Measurements from ENCODE around the gene CCDC61. TPM values are rescaled to one million over a fixed set of nuclear protein-coding genes. Genes with fewer than 3 reads are reported as not detected.

The CCDC61 gene
- polyA plus RNA-seq, 3 donors = 4.3 to 8.8 (median 6.1) TPM

GRCh38 chr19:45976178-45976577 is 19.1 kb upstream of the CCDC61 start:
- Histone ChIP-seq H3K4me3 (replicated peaks in 1 of 3; ENCODE audit: low read depth in 2 of 3, low read length in 3 of 3) (no peak overlapping the region), H3K27ac (ENCODE audit: low read depth in 1 of 2, low read length in 2 of 2) (no peak overlapping the region), H3K36me3 (replicated peaks in 1 of 2; ENCODE audit: control insufficient read depth in 1 of 2, insufficient read depth in 2 of 2, low read length in 2 of 2) (no peaks in the 10 kb centered on the region), H3K4me2 (replicated peaks; ENCODE audit: extremely low read depth, low read length, poor library complexity, severe bottlenecking) (no peak overlapping the region), H3K9ac (ENCODE audit: insufficient read depth, low read length, poor library complexity, severe bottlenecking) (no peak overlapping the region), H3K79me2 (ENCODE audit: insufficient read depth, low read length) (no peaks in the 10 kb centered on the region), H3K4me1 (ENCODE audit: control insufficient read depth in 1 of 2, insufficient read depth in 2 of 2, low read length in 2 of 2) (peaks cover 12% of the 10 kb centered on the region in 2 donors), H3K9me3 (replicated peaks in 1 of 2; ENCODE audit: control insufficient read depth in 1 of 2, insufficient read depth in 1 of 2, low read length in 2 of 2) (peaks cover 3 to 16% of the 10 kb centered on the region in 2 donors), H4K20me1 (ENCODE audit: insufficient read depth, low read length) (no peaks in the 10 kb centered on the region), H3K27me3 (ENCODE audit: control insufficient read depth in 2 of 2, insufficient read depth in 2 of 2, low read length in 2 of 2) (peaks cover 33 to 45% of the 10 kb centered on the region in 2 donors), H2AFZ (ENCODE audit: insufficient read depth, low read depth, low read length, poor library complexity, severe bottlenecking) (no peak overlapping the region)
- Mint-ChIP-seq H3K27me3 (ENCODE audit: low read depth in 3 of 3) (peaks cover 44 to 69% (median 49%) of the 10 kb centered on the region in 3 donors), H3K9me3 (peaks cover 2 to 18% (median 13%) of the 10 kb centered on the region in 7 donors), H3K4me3 (no peak overlapping the region), H3K36me3 (peaks cover 0 to 13% of the 10 kb centered on the region in 2 donors), H3K4me1 (peaks cover 18% of the 10 kb centered on the region), H3K27ac (peak overlapping the region in 1 of 7 donors; percentile 5)
- intact Hi-C loops (cut with micrococcal nuclease) = no loop called here
- TF ChIP-seq CTCF (IDR thresholded peaks at IDR 0.05) = no peak
- WGBS (ENCODE audit: insufficient coverage) = 49% methylated on average over 13 of the region's 14 CpGs
- no peak for DNase-seq

- no peak for DNase-seq
- no peaks in the 10 kb centered on the region for H3K36me3 ChIP-seq (replicated peaks in 1 of 2; ENCODE audit: control insufficient read depth in 1 of 2, insufficient read depth in 2 of 2, low read length in 2 of 2)
- H3K36me3 Mint-ChIP-seq = peaks cover 0 to 3% of the 10 kb centered on the region in 2 donors
- no peaks in the 10 kb centered on the region for H3K4me1 ChIP-seq (ENCODE audit: control insufficient read depth in 1 of 2, insufficient read depth in 2 of 2, low read length in 2 of 2)
- H3K9me3 ChIP-seq (replicated peaks in 1 of 2; ENCODE audit: control insufficient read depth in 1 of 2, insufficient read depth in 1 of 2, low read length in 2 of 2) = peaks cover 3 to 4% of the 10 kb centered on the region in 2 donors
- H3K4me3 ChIP-seq (replicated peaks in 1 of 3; ENCODE audit: low read depth in 2 of 3, low read length in 3 of 3) = no peak overlapping the region
- no peak overlapping the region for H3K27ac Mint-ChIP-seq
- TF ChIP-seq CTCF (IDR thresholded peaks at IDR 0.05) = no peak
- no peaks in the 10 kb centered on the region for H3K79me2 ChIP-seq (ENCODE audit: insufficient read depth, low read length)
- peaks cover 16 to 26% of the 10 kb centered on the region in 2 donors for H3K27me3 ChIP-seq (ENCODE audit: control insufficient read depth in 2 of 2, insufficient read depth in 2 of 2, low read length in 2 of 2)
- H3K4me3 Mint-ChIP-seq = no peak overlapping the region
- no peak overlapping the region for H3K4me2 ChIP-seq (replicated peaks; ENCODE audit: extremely low read depth, low read length, poor library complexity, severe bottlenecking)
- H2AFZ ChIP-seq (ENCODE audit: insufficient read depth, low read depth, low read length, poor library complexity, severe bottlenecking) = no peak overlapping the region
- no peak overlapping the region for H3K9ac ChIP-seq (ENCODE audit: insufficient read depth, low read length, poor library complexity, severe bottlenecking)
- H4K20me1 ChIP-seq (ENCODE audit: insufficient read depth, low read length) = no peaks in the 10 kb centered on the region
- H3K9me3 Mint-ChIP-seq = peaks cover 0 to 7% (median 3%) of the 10 kb centered on the region in 7 donors
- 93% methylated on average over 4 of the region's 7 CpGs for WGBS (ENCODE audit: insufficient coverage)
- intact Hi-C loops (cut with micrococcal nuclease) = no loop called here
- peaks cover 32 to 56% (median 42%) of the 10 kb centered on the region in 3 donors for H3K27me3 Mint-ChIP-seq (ENCODE audit: low read depth in 3 of 3)
- H3K4me1 Mint-ChIP-seq = peaks cover 2% of the 10 kb centered on the region
- H3K27ac ChIP-seq (ENCODE audit: low read depth in 1 of 2, low read length in 2 of 2) = no peak overlapping the region
These were observed 17.1 kb upstream of the CCDC61 start for GRCh38 chr19:45978156-45978555.
